Kasumi-1 (cell line): ENCODE measurements around the gene WDR48.

Experiments
- DNase-seq, 2 experiments: peaks; one replicate each; lab custom pipeline; 2025; lab: John Stamatoyannopoulos, UW

The WDR48 gene

DNA sequence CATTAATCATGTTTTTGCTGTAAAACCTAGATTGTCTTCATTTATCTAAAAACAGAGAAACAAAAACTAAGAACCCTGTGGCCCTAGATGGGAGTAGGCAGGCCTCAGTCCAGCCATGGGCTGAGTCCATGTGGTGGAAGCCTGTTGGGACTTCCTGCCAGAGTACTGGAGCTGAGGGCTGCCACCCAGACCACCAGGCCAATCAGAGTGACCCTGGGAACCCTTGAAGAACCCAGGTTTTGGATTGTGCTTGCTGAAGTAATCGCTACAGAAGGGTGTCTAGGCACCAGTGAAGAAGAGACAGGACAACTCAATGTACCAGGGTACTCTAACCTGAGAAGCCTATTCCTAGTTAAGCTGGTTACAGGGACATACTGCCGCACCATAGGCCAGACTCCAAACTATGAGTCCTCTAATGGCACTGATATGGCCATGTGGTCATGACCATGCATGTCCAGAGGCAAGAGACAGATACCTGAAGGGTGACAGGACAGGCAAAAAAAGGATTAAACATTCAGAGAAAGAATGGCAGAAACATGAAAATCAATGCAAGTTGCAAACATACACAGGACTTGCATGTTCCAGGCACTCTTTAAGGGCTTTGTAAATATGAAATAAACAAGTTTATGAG, 88.6 kb downstream of the WDR48 start:
- no peak for DNase-seq

DNA sequence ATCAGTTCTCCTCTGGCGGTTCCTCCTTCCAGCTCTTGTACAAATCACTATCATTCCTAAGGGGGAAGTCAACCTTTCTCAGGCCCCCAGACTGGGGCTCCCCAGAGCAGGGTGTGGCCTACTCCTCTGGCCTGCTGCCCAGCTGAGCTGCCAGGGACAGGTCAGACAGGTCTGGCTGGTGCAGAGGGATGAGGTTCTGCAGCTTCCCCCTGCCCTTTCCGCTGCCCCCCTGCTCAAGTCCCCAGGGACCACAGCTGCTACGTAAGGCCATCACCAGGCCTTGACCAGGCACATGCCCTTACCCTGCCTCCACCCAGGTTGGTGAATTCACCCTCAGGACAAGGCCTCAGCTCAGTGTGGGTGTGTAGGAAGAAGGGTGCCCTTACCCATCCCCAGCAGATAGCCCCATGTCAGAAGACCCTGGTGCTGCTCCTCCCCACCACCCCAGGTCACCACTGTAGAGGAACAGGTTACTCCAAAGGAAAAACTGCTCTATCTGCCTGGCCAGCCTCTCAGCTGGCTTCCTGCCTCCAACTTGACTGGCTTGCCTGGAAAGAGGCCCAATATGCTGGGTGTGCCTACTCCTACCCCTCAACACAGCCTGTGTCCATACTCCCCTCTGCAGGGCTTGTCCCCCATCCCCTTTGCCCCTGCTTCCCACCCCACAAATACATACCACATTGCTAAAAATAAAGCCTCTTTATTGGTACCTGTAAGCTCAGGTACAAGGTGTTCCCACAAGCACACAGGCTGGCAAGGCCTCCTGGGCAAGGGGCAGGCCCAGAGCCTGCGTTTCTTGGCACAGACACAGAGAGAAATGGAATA, 89.6 kb downstream of the WDR48 start:
- no peak for DNase-seq

DNA sequence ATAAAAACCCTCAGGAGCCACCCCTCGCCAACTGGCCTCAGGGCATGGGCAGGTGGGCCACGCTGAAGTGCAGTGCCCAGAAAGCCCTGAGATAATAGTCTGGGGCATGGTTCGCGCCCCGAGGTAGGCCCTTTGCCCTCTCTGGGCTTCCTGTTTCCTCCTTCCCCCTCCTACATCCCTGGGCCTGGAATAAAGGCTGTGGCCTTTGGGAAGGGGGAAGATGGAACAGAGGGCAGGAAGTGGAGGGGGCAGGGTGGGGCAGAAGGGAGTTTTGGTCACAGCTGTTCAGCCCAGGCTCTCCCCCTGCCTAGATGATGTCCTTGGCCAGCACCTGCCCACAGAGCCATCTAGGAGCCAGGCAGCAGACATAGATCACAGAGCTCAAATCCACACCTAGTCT, 90.3 kb downstream of the WDR48 start:
- DNase-seq = no peak

DNA sequence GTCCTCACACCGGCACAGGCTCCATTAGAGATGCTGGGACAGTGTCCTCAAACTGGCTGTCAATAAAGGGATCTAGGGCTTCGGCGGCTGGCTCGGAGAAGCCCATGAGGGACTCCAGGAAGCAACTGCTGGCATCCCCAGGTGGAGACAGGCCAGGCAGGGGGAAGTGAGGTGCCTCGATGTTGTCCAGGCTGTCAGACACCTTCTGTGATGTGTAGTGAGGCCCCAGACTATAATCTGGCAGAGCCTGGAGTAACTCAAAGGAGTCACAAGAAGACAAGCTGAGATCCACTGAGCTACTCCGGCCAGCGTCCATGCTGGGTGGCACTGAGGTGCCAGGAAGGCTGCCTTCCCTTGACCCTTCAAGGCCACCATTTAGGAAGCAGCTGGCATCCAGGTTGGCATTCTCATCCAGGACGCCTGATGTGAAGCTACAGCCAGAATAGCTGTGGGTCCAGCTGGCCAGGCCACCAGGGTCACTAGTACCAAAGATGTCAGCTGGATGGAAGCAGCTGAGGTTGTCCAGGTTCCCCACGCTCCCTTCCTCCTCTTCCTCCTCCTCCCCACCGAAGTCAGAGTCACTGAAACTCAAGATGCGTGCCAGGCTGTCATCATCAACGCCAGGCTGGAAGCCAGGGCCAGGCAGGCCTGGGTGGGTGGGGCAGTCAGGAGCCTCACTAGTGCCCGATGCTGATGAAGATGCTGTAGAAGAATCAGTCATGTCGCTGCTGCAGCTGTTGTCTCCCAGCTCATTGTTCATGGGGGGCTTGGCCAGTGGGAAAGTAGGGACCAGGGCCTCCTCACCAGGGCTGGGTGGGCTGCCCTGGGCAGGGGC, 91.5 kb downstream of the WDR48 start:
- DNase-seq = no peak

DNA sequence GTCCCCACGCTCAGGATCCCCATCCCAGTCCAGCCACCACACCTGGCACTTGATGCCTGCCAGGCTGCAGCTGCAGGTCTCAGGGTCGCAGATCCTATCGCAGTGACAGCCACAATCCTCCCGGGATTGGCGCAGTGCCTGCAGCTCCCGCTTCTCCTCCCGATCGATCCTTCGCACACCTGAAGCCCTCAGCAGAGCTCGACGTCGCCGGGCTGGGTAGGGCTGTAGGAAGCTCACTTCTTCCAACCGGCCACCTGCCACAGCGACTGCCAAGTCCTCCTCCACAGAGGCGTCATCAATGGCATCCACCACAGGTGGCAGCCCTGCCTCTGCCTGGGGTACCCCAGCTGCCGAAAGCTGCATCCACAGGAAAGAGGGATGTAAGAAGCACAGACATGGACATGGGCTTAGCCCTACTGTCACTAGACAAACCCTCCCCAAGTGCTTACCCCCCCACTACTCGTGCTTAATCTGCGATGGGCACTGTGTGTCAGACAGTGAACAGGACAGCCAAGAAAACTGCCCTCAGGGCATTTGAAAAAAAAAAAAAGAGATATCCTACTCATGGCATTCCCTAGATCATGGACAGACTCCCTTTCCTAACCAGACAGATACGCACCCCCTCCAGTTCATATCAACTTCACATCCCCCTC, 92.4 kb downstream of the WDR48 start:
- DNase-seq = no peak

DNA sequence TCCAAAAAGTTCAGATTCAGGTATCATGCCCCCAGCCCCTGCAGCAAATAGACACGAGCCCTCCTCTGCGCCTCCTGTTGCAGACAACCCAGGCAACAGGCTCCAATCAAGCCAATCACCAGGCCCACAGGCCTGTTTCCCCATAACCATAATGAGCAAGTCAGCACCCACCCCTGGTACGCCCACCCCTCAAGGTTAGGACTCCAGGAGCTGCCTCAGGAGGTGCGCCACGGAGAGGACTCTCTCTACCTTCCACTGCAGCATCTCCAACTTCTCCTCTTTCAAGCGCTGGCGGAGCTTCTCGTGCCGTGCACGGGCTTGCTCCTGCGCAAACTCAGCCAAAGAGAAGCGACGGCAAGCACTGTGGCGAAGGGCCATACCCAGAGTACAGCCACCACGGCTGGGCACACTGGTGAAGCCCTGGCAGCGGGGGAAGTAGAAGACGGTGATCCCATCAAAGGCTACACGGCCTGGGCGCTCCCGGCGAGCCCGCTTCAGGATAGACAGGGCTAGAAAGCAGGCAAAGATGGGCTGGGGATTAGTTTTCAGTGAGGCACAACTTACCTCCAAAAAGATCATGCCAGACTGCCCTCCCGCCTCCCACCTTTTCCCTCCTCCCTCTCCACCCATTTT, 93.0 kb downstream of the WDR48 start:
- DNase-seq = no peak

DNA sequence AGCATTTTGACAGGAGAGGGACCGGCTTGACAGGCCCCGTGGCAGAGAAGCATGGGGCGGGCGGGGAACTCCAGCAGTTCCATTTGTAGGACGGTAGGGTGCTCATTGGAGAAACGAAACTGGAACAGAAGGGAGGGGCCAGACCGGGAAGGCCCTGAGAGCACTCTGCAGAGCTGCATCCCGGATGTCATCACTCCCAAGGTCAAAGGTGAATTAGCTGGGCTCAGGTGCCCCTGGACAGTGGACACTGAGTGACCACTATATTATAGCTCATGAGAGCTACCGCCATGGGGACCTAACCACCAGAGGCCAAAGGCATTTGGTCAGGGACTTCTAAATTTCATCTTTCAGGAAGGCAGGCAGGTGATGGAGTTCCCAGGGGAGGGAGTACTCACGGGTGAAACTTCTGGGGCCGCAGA, 94.3 kb downstream of the WDR48 start:
- DNase-seq = no peak
